BE2C (cell line): ENCODE data around the gene BMPR2.

Experiments
- DNase-seq: peaks from one replicate; pipeline ENCODE4 v3.0.0-alpha.2; 2020
- H3K27me3 ChIP-seq: fragments of 250-450 bp; sonication (Bioruptor Pico); 2 replicates; pipeline ENCODE4 v1.5.1; 2020; ENCODE audit warnings: mild to moderate bottlenecking
- H3K36me3 ChIP-seq: fragments of 250-450 bp; sonication (Bioruptor Pico); 2 replicates; pipeline ENCODE4 v1.5.1; 2020; ENCODE audit warnings: mild to moderate bottlenecking
- H3K4me1 ChIP-seq: fragments of 250-450 bp; sonication (Bioruptor Pico); 2 replicates; pipeline ENCODE4 v1.5.1; 2020
- H3K4me3 ChIP-seq: 2 replicates; pipeline ENCODE4 v1.5.1; 2011; ENCODE audit warnings: low read depth, low read length
- H3K9me3 ChIP-seq: fragments of 250-450 bp; sonication (Bioruptor Pico); 2 replicates; pipeline ENCODE4 v1.5.1; 2020
- CTCF ChIP-seq: IDR thresholded peaks from 2 replicates; pipeline ENCODE4 v1.5.1; 2012; ENCODE audit warnings: mild to moderate bottlenecking, low read depth, low read length

Gene BMPR2

GRCh38 chr2:202418027-202418426 is 41.9 kb downstream of the BMPR2 start:
- TF ChIP-seq CTCF, result no peak
- Histone ChIP-seq H3K4me1 (no peaks in the 10 kb centered on the region), H3K27me3 (no peaks in the 10 kb centered on the region), H3K4me3 (no peak overlapping the region), H3K36me3 (no peaks in the 10 kb centered on the region; the same call in 1 of the 2 replicates), H3K9me3 (no peaks in the 10 kb centered on the region)
- DNase-seq, result no peak

GRCh38 chr2:202418511-202418910 is 42.4 kb downstream of the BMPR2 start:
- H3K36me3 ChIP-seq, result no peaks in the 10 kb centered on the region; the same call in 1 of the 2 replicates
- no peaks in the 10 kb centered on the region for H3K9me3 ChIP-seq
- DNase-seq, result no peak
- H3K4me1 ChIP-seq, result no peaks in the 10 kb centered on the region
- H3K4me3 ChIP-seq, result no peak overlapping the region
- no peaks in the 10 kb centered on the region for H3K27me3 ChIP-seq
- TF ChIP-seq CTCF, result no peak

- Histone ChIP-seq H3K9me3 (no peaks in the 10 kb centered on the region), H3K4me1 (no peaks in the 10 kb centered on the region), H3K4me3 (no peak overlapping the region), H3K36me3 (no peaks in the 10 kb centered on the region), H3K27me3 (no peaks in the 10 kb centered on the region)
- DNase-seq, result no peak
- no peak for TF ChIP-seq CTCF
Observed at GRCh38 chr2:202423139-202423538, 47.0 kb downstream of the BMPR2 start.

GRCh38 chr2:202425036-202425435 is 48.9 kb downstream of the BMPR2 start:
- no peak for TF ChIP-seq CTCF
- DNase-seq, result no peak

GRCh38 chr2:202426751-202427150 is 50.6 kb downstream of the BMPR2 start:
- Histone ChIP-seq H3K27me3 (no peaks in the 10 kb centered on the region), H3K36me3 (no peaks in the 10 kb centered on the region), H3K4me3 (no peak overlapping the region), H3K4me1 (no peaks in the 10 kb centered on the region), H3K9me3 (no peaks in the 10 kb centered on the region)
- TF ChIP-seq CTCF, result no peak
- DNase-seq, result no peak

More at GRCh38 chr2:202425036-202425435, 48.9 kb downstream of the BMPR2 start:
- Histone ChIP-seq H3K36me3 (no peaks in the 10 kb centered on the region), H3K27me3 (no peaks in the 10 kb centered on the region), H3K4me3 (no peak overlapping the region), H3K4me1 (no peaks in the 10 kb centered on the region), H3K9me3 (no peaks in the 10 kb centered on the region)

- Histone ChIP-seq H3K4me1 (no peaks in the 10 kb centered on the region), H3K36me3 (no peaks in the 10 kb centered on the region), H3K4me3 (no peak overlapping the region), H3K9me3 (no peaks in the 10 kb centered on the region), H3K27me3 (no peaks in the 10 kb centered on the region)
- no peak for DNase-seq
- no peak for TF ChIP-seq CTCF
Observed at GRCh38 chr2:202429164-202429980, 53.2 kb downstream of the BMPR2 start.
